ENCODE data around the gene DPH1.

DNA sequence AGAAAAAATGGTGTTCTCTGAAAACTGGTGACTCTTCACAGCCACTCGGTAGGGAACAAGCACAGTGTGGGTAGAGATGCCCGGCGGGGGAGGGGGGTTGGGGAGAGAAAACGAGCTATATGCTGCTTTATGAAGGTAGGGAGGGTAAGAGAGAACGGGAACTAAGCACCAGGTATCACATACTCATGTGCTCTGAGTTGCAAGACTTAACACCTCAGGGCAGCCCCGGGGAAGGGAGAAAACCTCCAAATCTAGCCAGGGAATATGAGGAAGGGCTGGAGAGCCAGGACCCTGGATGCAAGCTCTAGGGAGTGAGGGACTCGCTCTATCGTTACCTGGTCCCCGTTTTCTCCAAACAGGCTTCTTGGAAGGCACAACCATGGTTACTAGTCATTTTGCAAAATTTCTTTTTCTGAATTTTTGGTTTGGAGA is 60.3 kb downstream of the DPH1 start:
- no peak for TF ChIP-seq POLR2A (IDR thresholded peaks at IDR 0.05; ENCODE audit: low read length)
- no peak for TF ChIP-seq GATA1 (IDR thresholded peaks at IDR 0.05; ENCODE audit: low read depth, low read length)

All from erythroblast (primary cell).